Measurements from ENCODE around the gene LYST. TPM values are rescaled to one million over a fixed set of nuclear protein-coding genes. Genes with fewer than 3 reads are reported as not detected.

The LYST gene
- total RNA-seq, 2 donors from 2014 or later, result 10.7 to 16.2 TPM

Small RNA genes within 50 kb of the gene (microRNA-seq; reads per million reads assigned to microRNA genes)
- gene MIR1537, result 1.4 to 2.4 reads per million in 2 donors

Other genes with a start within 250 kb of the LYST start
- under 1 TPM in 1 of 2 donors, not detected in 1; 0.05 TPM for gene GNG4, start 217.1 kb downstream of the LYST start, total RNA-seq
- gene NID1, start 198.2 kb upstream of the LYST start, total RNA-seq, result 10 to 100 TPM; 70.6 to 86.8 TPM

Data from left cardiac atrium (tissue), 2 donors.